Lower lobe of right lung (tissue), 2 donors: ENCODE data around the gene PHKB. TPM values are rescaled to one million over a fixed set of nuclear protein-coding genes. Genes with fewer than 3 reads are reported as not detected.
A peak's percentile ranks its signal among the peaks of the same experiment; 100 is the strongest.
"Not testable (repeated sequence)": the region's sequence is repeated elsewhere in the genome, so short reads cannot be mapped to it uniquely, and the experiment has no call there.

ENCODE experiments used
- ATAC-seq, 2 donors: fragments of 200-7000 bp; cut with Tn5 transposase; one replicate each; pipeline ENCODE4 v1.9.1; 2020 to 2022; ENCODE audit warnings: mild to moderate bottlenecking in 2 of 2, moderate library complexity in 2 of 2
- DNase-seq: peaks from one replicate; pipeline ENCODE4 v3.0.0-alpha.2; 2020
- H3K27ac ChIP-seq: fragments of 200-600 bp; one replicate; pipeline ENCODE4 v1.8.0; 2022
- H3K27me3 ChIP-seq: fragments of 200-600 bp; one replicate; pipeline ENCODE4 v1.8.0; 2022; ENCODE audit warnings: low read depth
- H3K36me3 ChIP-seq: fragments of 200-600 bp; one replicate; pipeline ENCODE4 v1.8.0; 2022; ENCODE audit warnings: mild to moderate bottlenecking
- H3K4me1 ChIP-seq: fragments of 200-600 bp; one replicate; pipeline ENCODE4 v1.8.0; 2022
- H3K4me3 ChIP-seq: fragments of 200-600 bp; one replicate; pipeline ENCODE4 v1.8.0; 2022; ENCODE audit warnings: mild to moderate bottlenecking
- H3K9me3 ChIP-seq: fragments of 200-600 bp; one replicate; pipeline ENCODE4 v1.8.0; 2022
- intact Hi-C: fragments of 100-400 bp; cut with DNase I; formaldehyde crosslinking; loops from one replicate; pipeline ENCODE4 v1.11.0; 2022
- total RNA-seq: library from RNA; stranded (reverse); fragmentation: NEBNext Ultra II Directional; extraction: Animal tissue kit (Norgen Biotek cat#: 25700); gene quantifications from one replicate; pipeline ENCODE4 v1.2.1, GENCODE V29; 2021
- TF ChIP-seq, protein P1 (sequence below): fragments of 200-600 bp; IDR thresholded peaks from one replicate; pipeline ENCODE4 v1.8.0; 2022; ENCODE audit warnings: antibody characterized with exemption, mild to moderate bottlenecking
- donor health status: DM: no; HTN: yes; CAD: no; lungs with severe emphysema.

Gene PHKB
- total RNA-seq, 1 donor from 2014 or later: 95.1 TPM

DNA sequence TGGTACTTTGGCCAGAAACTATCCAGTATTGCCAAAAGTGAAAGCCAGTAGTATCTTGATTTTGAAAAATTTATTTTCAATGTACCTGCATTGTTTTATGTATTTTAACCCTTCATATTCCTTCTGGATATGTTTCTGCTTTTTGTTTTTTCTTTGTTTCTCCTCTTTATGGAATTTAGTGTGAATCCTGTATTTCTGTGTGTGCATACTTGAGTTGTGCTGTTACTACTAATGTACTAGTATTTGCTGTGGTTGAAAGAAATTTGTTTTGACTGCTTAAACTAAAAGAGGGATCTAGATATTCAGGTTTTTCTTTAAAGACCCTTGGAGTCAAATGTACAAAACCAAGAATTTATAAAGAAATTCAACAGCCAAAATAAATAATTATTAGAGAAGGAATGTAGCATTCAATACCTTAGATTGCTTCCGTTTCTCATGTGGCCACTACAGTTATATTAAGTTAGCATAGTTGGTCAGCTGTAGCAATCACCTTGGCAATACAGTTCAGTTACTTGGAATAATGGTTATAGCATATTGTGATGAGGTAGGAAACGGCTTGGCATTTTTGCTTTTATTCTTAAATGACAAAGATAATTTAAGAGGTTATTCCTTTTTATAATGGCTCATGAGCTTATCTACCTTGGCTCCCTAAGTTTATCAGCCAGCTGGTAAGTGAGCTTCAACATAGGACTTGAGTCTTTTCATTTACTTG, 4.9 kb downstream of the PHKB start:
- ATAC-seq: no peak
- TF ChIP-seq, protein P1, sequence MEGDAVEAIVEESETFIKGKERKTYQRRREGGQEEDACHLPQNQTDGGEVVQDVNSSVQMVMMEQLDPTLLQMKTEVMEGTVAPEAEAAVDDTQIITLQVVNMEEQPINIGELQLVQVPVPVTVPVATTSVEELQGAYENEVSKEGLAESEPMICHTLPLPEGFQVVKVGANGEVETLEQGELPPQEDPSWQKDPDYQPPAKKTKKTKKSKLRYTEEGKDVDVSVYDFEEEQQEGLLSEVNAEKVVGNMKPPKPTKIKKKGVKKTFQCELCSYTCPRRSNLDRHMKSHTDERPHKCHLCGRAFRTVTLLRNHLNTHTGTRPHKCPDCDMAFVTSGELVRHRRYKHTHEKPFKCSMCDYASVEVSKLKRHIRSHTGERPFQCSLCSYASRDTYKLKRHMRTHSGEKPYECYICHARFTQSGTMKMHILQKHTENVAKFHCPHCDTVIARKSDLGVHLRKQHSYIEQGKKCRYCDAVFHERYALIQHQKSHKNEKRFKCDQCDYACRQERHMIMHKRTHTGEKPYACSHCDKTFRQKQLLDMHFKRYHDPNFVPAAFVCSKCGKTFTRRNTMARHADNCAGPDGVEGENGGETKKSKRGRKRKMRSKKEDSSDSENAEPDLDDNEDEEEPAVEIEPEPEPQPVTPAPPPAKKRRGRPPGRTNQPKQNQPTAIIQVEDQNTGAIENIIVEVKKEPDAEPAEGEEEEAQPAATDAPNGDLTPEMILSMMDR: no peak
- H3K27ac ChIP-seq: no peak overlapping the region
- peaks cover 56% of the 10 kb centered on the region for H3K4me1 ChIP-seq
- H3K27me3 ChIP-seq: no peaks in the 10 kb centered on the region
- H3K4me3 ChIP-seq: no peak overlapping the region
- intact Hi-C loops: no loop called here
- no peaks in the 10 kb centered on the region for H3K9me3 ChIP-seq
- no peak for DNase-seq
- no peaks in the 10 kb centered on the region for H3K36me3 ChIP-seq

DNA sequence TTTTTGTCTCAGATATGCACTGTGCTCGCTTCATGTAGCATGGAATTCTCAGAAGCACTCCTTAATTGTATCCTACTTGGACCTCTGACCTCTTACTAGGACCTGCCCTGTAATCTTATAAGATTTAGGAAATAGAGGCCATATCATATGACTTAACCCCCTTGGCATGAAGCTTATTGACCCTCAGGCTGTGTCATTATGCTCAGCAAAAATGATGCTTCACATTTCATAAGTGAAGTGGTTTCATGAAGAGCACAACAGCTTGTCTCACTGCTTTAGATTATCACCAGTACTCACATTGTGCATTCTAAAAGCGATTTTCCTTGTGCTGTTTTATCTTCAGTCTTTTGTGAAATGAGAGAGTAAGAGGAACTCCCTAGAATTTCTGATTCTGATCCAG, 6.4 kb downstream of the PHKB start:
- H3K9me3 ChIP-seq: no peaks in the 10 kb centered on the region
- H3K4me3 ChIP-seq: no peak overlapping the region
- H3K27me3 ChIP-seq: no peaks in the 10 kb centered on the region
- intact Hi-C loops: no loop called here
- DNase-seq: no peak
- no peaks in the 10 kb centered on the region for H3K36me3 ChIP-seq
- ATAC-seq: no peak
- H3K27ac ChIP-seq: no peak overlapping the region
- TF ChIP-seq, protein P1: no peak
- H3K4me1 ChIP-seq: peaks cover 51% of the 10 kb centered on the region

DNA sequence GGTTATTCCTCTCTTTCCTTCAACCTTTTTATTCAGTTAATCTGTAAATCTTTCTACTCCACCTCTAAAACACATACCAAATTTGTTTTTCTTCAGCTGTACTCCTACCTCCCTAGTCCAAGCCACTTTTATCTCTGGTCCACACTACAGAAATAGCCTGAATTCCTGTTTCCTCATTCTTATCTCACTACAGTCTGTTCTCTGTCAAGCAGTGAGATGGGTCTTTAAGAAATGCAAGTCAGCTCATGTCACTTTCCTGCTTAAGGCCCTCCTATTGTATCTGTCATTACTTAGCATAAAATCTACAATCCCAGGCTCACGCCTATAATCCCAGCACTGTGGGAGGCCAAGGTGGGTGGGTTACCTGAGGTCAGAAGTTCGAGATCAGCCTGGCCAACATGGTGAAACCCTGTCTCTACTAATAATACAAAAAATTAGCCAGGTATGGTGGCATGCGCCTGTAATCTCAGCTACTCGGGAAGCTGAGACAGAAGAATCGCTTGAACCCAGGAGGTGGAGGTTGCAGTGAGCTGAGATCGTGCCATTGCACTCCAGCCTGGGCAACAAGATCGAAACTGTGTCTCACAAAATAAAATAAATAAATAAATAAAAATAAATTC, 7.0 kb downstream of the PHKB start:
- peaks cover 44% of the 10 kb centered on the region for H3K4me1 ChIP-seq
- H3K9me3 ChIP-seq, DNase-seq, intact Hi-C loops, H3K4me3 ChIP-seq, ATAC-seq, H3K36me3 ChIP-seq, H3K27ac ChIP-seq, H3K27me3 ChIP-seq: not testable (repeated sequence)

DNA sequence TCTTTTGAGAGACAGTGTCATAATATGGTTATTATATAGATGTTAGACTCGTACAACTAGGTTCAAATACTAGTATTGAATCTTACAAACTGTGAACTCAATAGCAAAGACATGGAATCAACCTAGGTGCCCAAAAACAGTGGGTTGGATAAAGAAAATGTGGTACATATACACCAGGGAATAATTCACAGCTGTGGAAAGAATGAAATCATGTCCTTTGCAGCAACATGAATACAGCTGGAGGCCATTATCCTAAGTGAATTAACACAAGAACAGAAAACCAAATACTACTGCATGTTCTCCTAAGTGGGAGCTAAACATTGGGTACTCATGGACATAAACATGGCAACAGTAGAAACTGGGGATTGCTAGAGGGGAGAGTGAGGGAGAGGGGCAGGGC, 8.1 kb downstream of the PHKB start:
- intact Hi-C loops: no loop called here
- DNase-seq: no peak
- ATAC-seq: no peak
- Histone ChIP-seq H3K36me3 (no peaks in the 10 kb centered on the region), H3K4me3 (no peak overlapping the region), H3K27ac (no peak overlapping the region), H3K27me3 (no peaks in the 10 kb centered on the region), H3K4me1 (peaks cover 34% of the 10 kb centered on the region), H3K9me3 (no peaks in the 10 kb centered on the region)
- TF ChIP-seq, protein P1: no peak

DNA sequence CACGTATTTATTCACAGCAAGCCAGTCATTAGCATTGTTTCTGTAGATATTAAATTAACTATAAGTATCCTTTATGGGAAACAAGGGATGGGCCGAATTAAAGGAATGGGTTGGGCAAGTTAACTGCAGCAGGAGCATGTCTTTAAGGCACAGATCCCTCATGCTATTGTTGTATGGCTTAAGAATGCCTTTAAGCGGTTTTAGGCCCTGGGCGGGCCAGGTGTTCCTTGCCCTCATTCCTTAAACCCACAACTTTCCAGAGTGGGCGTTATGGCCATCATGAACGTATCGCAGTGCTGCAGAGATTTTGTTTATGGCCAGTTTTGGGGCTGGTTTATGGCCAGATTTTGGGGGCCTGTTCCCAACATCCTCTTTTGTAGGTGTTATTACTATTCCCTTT, 9.1 kb downstream of the PHKB start:
- intact Hi-C loops: no loop called here
- H3K36me3 ChIP-seq: no peaks in the 10 kb centered on the region

DNA sequence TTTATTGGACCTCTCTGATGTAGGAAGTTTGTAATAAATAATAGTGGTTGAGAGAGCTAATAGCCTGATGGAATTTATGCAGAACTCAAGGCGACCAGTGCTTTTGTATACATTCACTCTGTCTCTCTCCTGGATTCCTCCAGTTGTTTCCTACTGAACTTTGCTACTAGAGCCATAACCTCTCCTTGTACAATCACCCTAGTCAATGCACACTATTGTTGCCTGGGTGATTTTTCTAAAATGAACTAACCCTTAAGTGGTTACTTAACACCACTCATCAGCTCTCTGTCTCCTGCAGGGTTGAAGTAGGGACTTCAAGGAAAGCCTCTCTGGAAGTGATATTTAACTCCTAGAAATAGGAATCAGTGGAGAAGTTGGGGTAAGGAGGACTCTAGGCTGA, 9.7 kb downstream of the PHKB start:
- Histone ChIP-seq H3K4me3 (no peak overlapping the region), H3K4me1 (peaks cover 19% of the 10 kb centered on the region), H3K27ac (no peak overlapping the region), H3K36me3 (no peaks in the 10 kb centered on the region), H3K9me3 (no peaks in the 10 kb centered on the region), H3K27me3 (no peaks in the 10 kb centered on the region)
- intact Hi-C loops: no loop called here
- ATAC-seq (peak; percentile 42 to 69), DNase-seq (no peak)
- TF ChIP-seq, protein P1: no peak

More for the DNA sequence above, 9.1 kb downstream of the PHKB start:
- no peak overlapping the region for H3K27ac ChIP-seq
- H3K9me3 ChIP-seq: no peaks in the 10 kb centered on the region
- no peaks in the 10 kb centered on the region for H3K27me3 ChIP-seq
- H3K4me3 ChIP-seq: no peak overlapping the region
- TF ChIP-seq, protein P1: no peak
- DNase-seq (no peak), ATAC-seq (no peak)
- H3K4me1 ChIP-seq: peaks cover 24% of the 10 kb centered on the region

DNA sequence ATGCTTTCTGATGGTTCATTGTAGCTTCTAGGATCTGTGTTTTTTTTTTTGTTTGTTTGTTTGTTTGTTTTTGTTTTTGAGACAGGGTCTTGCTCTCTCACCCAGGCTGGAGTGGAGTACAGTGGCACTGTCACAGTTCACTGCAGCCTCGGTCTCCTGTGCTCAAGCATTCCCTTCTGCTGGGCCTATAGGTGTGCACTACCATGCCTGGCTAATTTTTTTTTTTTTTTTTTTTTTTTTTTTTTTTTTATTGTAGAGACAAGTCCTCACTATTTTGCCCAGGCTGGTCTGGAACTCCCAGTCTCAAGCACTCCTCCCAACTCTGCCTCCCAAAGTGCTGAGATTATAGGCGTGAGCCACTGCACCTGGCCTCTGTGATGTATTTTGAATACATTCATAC, 11.9 kb downstream of the PHKB start:
- DNase-seq, H3K27me3 ChIP-seq, H3K4me3 ChIP-seq, H3K27ac ChIP-seq, H3K9me3 ChIP-seq, ATAC-seq, H3K4me1 ChIP-seq, intact Hi-C loops: not testable (repeated sequence)
- H3K36me3 ChIP-seq: peaks cover 13% of the 10 kb centered on the region
